Measurements from ENCODE around the gene SLX4IP. TPM values are rescaled to one million over a fixed set of nuclear protein-coding genes. Genes with fewer than 3 reads are reported as not detected.

The SLX4IP gene
- total RNA-seq, 4 donors from 2014 or later = 6.3 to 8.3 (median 7.4) TPM

DNA sequence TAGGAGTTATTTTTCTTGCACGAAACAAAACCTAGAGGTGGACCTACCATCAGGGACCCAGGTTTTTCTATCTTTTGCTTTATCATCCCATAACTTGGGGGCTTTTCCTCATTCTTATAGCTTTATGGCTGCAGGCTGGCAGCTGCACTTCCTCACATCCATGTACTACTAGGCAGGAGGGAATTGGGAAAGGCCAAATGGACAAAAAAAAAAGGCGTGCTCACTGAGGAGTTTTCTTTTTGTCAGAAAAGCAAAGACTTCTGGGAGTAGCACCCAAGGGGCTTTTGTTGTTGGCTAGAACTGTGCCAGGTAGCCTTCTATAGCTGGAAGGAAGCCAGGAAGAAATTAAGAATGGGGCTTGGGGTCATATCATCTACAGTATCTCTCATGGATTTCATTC lies 61.4 kb downstream of the SLX4IP start:
- Histone ChIP-seq H3K27ac (no peak overlapping the region), H3K9me3 (no peaks in the 10 kb centered on the region), H3K27me3 (no peaks in the 10 kb centered on the region), H3K4me3 (replicated peaks in 1 of 3) (no peak overlapping the region), H3K4me1 (no peaks in the 10 kb centered on the region), H3K36me3 (no peaks in the 10 kb centered on the region)
- DNase-seq = no peak
- WGBS, 2 donors = 92 to 97% methylated on average over 2 of the region's 2 CpGs
- intact Hi-C loops (cut with DNase I) = no loop called here
- TF ChIP-seq POLR2A (IDR thresholded peaks at IDR 0.05) = no peak
- TF ChIP-seq, protein P1, sequence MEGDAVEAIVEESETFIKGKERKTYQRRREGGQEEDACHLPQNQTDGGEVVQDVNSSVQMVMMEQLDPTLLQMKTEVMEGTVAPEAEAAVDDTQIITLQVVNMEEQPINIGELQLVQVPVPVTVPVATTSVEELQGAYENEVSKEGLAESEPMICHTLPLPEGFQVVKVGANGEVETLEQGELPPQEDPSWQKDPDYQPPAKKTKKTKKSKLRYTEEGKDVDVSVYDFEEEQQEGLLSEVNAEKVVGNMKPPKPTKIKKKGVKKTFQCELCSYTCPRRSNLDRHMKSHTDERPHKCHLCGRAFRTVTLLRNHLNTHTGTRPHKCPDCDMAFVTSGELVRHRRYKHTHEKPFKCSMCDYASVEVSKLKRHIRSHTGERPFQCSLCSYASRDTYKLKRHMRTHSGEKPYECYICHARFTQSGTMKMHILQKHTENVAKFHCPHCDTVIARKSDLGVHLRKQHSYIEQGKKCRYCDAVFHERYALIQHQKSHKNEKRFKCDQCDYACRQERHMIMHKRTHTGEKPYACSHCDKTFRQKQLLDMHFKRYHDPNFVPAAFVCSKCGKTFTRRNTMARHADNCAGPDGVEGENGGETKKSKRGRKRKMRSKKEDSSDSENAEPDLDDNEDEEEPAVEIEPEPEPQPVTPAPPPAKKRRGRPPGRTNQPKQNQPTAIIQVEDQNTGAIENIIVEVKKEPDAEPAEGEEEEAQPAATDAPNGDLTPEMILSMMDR (IDR thresholded peaks at IDR 0.05) = no peak

DNA sequence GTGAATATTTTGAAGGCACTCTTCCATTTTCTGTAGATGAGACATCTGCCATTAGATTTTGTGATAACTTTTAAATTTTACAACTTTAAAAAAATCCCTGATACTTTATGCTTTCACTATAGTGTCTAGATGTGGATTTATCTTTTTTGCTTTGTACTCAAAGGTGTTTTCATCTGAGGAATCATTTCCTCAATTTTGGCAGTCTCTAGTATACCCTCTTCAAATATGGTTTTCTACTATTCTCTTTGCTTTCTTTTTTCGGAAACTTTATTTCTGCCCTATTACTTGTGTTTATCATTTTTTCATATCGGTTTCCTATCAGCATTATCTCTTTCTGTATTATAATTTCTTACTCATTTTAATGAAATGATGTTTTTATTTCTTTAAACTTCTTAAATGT lies 62.2 kb downstream of the SLX4IP start:
- TF ChIP-seq, protein P1 (IDR thresholded peaks at IDR 0.05) = no peak
- no peak for TF ChIP-seq POLR2A (IDR thresholded peaks at IDR 0.05)
- Histone ChIP-seq H3K9me3 (no peaks in the 10 kb centered on the region), H3K27me3 (no peaks in the 10 kb centered on the region), H3K27ac (no peak overlapping the region), H3K36me3 (no peaks in the 10 kb centered on the region), H3K4me1 (no peaks in the 10 kb centered on the region), H3K4me3 (replicated peaks in 1 of 3) (no peak overlapping the region)
- WGBS, 2 donors = 95 to 97% methylated on average over 2 of the region's 2 CpGs
- DNase-seq = no peak
- intact Hi-C loops (cut with DNase I) = no loop called here

DNA sequence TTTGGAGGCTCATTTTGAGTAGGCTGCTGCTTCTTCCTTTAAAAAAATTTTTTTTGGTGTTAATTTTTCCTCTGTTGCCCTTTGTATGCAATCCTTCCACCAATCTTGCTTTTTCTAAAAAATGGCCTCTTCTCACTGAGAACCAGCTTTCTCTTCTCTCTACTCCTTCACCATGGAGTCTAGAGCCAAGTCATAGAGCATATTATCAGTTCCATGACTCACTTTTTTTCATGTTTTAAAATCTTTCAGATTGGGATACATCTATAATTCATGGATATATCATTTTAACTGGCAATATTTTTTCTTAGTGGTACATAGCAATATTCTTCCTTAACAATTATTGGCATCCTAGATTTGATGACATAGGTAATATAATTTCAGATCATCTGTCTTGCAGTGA lies 62.7 kb downstream of the SLX4IP start:
- no peak for DNase-seq
- H3K27ac ChIP-seq = no peak overlapping the region
- no peak overlapping the region for H3K4me3 ChIP-seq (replicated peaks in 1 of 3)
- H3K36me3 ChIP-seq = no peaks in the 10 kb centered on the region
- TF ChIP-seq POLR2A (IDR thresholded peaks at IDR 0.05) = no peak
- TF ChIP-seq, protein P1 (IDR thresholded peaks at IDR 0.05) = no peak
- H3K27me3 ChIP-seq = no peaks in the 10 kb centered on the region
- no peaks in the 10 kb centered on the region for H3K4me1 ChIP-seq
- intact Hi-C loops (cut with DNase I) = no loop called here
- H3K9me3 ChIP-seq = no peaks in the 10 kb centered on the region

DNA sequence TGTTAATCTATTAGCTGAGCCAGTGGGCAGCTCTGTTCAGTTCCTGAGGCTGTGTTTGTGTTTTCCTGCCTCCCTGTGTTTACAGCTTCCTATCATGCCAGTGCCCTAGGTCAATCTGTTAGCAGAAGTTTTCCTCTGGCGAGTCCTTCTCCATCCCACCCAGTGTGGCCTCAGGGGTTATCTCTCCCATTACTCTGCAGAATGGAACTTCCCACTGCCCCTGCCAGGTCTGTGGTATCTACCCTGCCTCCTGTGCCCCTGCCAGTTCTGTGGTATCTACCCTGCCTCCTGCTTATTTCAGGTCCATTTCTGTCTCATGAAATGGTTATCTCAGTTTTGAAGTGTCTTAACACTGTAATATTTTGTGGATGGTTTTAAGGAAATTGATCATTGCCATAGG lies 63.1 kb downstream of the SLX4IP start:
- Histone ChIP-seq H3K4me3 (replicated peaks in 1 of 3) (no peak overlapping the region), H3K27ac (no peak overlapping the region), H3K27me3 (no peaks in the 10 kb centered on the region), H3K36me3 (no peaks in the 10 kb centered on the region), H3K4me1 (no peaks in the 10 kb centered on the region), H3K9me3 (no peaks in the 10 kb centered on the region)
- no peak for DNase-seq
- TF ChIP-seq, protein P1 (IDR thresholded peaks at IDR 0.05) = no peak
- no peak for TF ChIP-seq POLR2A (IDR thresholded peaks at IDR 0.05)
- intact Hi-C loops (cut with DNase I) = no loop called here
- WGBS, 2 donors = 84 to 88% methylated on average over 1 of the region's 1 CpG

DNA sequence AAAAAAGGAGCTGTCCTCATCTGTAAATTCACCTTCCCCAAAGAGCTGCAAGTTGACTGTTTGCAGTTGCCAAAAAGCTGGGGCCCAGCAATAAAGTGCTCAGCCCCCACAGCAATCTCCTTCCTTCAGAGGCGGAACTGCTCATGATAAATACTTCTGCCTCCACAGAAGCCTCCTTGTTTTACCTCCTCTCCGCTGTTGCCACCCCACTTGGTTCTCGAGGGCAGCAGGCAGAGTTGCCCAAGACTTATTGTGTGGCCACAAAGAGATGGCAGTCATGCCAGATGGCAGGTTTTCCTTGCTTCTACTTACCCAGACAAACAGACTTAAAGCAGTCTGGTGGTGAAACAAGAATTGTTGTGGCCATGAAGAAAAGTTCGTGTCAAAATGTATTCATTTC lies 66.3 kb downstream of the SLX4IP start:
- no peak for DNase-seq
- H3K4me1 ChIP-seq = peaks cover 15 to 26% of the 10 kb centered on the region in 2 donors
- H3K27ac ChIP-seq = no peak overlapping the region
- intact Hi-C loops (cut with DNase I) = no loop called here
- no peaks in the 10 kb centered on the region for H3K36me3 ChIP-seq
- TF ChIP-seq POLR2A (IDR thresholded peaks at IDR 0.05) = no peak
- TF ChIP-seq, protein P1 (IDR thresholded peaks at IDR 0.05) = no peak
- no peaks in the 10 kb centered on the region for H3K9me3 ChIP-seq
- H3K4me3 ChIP-seq (replicated peaks in 1 of 3) = no peak overlapping the region
- no peaks in the 10 kb centered on the region for H3K27me3 ChIP-seq
- 69 to 90% methylated on average over 4 of the region's 4 CpGs for WGBS, 2 donors
